ENCODE results near the gene HEATR5A.
A peak's percentile ranks its signal among the peaks of the same experiment; 100 is the strongest.
"Not testable (repeated sequence)": the region's sequence is repeated elsewhere in the genome, so short reads cannot be mapped to it uniquely, and the experiment has no call there.

HEATR5A gene

DNA sequence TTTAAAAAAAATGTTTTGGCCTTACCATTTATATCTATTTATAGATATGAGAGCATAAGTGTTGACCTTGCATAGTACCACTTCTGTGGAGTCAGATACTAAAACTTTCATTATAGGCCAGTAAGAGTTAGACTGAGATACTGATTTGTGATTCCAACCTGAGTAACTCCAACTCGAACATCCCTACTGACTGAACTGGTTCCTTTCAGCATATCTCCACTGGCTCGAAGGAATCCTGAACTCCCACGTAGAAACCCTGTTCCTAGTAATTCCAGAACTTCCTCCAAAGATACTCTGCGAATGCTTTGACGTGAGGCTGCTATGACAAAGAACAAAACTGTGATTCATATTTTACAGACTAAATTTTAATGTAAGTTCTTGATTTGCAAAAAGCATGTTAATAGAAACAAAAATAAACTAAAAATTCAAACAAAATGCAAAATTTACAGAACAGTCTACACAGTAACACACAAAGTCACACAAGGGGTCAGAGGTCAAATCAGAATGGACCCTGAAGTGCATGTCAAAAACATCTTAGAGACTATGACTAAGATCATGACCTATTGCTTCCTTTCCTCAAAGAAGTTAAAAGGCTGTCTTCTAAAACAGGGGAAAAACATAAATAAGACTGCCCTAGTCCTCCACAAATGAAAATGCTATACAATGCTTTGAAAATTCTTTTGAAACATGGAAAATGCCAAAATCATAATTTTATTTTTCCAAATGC, 31.5 kb downstream of the HEATR5A start:
- DNase-seq, result no peak

DNA sequence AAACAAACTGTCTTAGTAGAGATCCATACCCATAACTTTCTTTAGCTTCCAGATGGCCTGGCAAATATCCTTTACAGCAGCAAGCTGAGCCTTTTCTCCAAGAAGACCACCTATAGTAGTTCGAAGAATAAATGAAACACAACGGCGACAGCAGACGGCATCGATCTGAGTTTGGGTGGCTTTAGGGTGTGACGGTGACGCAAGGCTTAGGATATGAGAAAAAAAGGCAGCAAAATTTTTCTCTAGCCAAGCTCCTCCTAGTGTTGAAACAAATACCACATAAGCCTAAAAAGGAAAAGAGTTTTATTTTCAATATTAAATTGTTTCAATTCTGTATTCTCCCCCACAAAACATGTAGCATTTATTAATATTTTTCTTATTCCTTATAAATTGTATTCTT, 33.3 kb downstream of the HEATR5A start:
- DNase-seq, result no peak

DNA sequence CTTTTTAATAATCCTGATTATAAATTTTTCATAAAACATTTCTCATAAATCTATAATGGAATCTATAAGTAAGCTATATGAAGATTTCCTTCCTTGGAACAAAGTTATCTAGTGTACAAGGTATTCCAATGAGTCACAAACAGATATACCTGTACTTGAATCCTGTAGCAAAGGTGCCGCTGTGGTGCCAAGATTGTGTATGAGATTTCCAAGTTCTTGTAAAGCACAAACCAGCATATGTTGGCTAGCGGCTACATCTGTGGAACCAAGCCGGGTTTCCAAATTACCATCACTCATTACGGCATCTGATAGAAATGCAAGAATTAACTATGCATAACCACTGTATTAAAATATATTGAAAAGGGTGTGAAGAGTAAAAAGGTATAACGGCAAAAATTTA, 34.1 kb downstream of the HEATR5A start:
- no peak for DNase-seq

DNA sequence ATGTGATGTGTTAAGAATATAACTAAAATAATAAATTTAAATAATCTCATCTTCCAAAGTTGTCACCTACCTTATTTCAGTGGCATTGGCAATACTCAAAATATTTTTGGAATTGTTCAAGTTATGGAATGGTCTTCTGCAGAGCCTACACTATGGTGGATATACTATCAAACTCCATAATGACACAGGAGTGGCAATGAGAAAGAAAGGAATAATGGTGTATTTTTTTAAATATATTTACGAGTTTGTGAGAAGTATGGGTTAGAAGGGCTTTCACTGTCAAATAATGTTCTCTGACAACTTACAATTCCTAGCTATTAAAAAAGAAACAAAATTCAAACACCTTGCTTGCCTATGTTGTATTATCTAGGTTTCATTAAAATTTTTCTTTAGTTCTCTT, 38.1 kb downstream of the HEATR5A start:
- no peak for DNase-seq

DNA sequence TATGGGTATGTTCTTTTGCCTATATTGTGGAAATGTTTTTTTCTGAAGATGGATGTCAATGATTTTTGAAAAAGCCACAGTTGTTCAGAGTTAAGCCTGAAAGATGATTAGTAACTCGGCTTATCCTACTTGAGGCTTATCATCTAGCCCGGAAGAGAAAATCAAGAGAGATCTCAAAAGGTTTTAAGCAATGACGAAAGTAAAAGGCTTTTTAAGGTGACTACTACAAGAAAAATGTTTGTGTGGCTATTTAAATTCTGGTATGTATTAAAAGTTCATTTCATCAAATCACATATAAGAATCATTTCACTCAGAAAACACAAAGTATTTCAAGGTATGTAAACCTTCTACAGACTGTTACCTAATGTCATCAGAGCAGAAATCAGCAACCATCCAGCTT, 40.2 kb downstream of the HEATR5A start:
- no peak for DNase-seq

DNA sequence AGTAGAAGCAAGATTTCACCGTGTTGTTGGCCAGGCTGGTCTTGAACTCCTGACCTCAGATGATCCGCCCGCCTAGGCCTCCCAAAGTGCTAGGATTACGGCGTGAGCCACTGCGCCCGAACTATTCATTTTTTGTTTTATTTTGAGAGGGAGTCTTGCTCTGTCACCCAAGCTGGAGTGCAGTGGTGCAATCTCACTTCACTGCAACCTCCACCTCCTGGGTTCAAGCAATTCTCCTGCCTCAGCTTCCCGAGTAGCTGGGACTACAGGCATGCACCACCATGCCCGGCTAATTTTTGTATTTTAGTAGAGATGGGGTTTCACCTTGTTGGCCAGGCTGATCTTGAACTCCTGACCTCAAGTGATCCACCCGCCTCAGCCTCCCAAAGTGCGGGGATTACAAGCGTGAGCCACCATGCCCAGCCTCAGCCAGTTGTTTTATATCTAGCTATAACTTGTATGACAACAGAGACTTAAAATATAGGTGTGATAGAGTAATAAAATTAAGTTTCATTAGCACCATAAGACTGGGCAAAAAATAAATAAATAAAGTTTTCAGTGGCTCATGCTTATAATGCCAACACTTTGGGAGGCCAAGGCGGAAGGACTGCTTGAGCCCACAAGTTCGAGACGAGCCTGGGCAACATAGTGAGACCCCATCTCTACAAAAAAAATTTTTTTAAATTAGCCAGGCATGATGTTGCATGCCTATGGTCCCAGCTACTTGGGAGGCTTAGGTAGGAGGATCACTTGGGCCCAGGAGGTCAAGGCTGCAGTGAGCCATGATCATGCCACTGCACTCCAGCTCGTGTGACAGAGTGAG, 41.0 kb downstream of the HEATR5A start:
- DNase-seq, result not testable (repeated sequence)

DNA sequence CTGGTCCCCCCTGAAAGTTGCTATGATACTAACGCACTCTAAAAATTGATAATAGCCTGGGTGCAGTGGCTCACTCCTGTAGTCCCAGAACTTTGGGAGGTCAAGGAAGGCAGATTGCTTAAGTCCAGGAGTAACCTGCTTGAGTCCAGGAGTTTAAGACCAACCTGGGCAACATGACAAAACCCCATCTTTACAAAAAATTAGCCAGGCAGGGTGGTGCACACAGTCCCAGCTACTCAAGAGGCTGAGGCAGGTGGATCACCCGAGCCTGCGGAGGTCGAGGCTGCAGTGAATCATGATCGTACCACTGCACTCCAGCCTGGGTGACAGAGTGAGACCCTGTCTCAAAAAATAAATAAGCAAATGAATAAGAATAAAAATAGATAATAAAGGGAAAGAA, 42.9 kb downstream of the HEATR5A start:
- DNase-seq, result no peak

DNA sequence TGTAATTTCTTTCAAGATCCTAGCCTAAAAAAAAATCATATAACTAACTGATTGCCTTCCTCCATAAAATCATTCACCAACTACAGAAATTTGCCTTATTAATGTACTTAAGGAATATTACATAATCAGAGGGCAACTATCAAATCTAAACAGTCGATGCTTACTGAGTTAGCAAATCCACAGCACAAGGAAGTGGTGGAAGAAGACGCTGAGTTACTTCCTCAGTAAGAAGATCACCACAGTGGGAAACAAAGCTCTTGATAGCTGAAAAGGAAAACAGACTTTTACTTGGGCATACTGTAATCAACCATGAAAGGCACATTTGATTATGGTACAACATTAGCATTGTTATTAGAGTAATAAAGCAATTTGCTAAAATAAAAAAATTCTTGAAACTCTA, 48.7 kb downstream of the HEATR5A start:
- DNase-seq, result no peak

DNA sequence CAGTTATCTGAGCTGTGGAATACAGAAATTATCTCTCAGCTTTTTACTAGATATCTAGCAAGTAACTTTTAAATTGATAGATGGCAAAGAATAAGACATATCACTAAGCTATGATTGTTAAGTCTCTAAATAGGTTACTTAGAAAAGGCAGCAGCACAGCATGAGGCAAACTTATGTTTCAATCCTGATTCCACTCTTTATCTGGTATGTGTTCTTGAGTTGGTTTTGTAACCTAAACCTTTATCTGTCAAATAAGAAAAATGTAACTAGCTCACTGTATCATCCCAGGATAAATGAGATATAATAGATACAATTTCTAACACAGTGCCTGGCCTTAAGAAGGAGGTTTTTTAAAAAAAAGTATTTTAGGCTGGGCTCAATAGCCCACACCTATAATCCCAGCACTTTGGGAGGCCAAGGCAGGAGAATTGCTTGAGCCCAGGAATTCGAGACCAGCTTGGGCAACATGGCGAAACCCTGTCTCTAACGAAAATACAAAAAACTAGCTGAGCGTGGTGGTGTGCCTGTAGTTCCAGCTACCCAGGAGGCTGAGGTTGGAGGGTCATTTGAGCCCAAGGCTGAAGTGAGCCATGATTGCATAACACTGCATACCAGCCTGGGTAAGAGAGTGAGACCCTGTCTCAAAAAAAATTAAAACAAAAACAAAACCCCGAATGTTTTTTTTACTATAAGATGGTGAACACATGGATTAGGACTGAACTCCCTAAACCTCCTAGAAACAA, 56.8 kb downstream of the HEATR5A start:
- no peak for DNase-seq

DNA sequence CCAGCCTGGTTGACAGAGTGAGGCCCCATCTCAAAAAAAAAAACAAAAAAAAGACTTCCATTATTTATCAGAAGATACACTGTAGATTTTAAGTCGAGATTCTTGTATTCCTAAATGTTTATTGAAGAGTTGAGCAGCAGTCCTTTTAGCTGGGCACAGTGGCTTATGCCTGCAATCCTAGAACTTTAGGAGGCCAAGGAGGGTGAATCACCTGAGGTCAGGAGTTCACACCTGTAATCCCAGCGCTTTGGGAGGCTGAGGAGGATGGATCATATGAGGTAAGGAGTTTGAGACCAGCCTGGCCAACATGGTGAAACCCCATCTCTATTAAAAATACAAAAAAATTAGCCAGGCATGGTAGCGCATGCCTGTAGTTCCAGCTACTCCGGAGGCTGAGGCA, 57.6 kb downstream of the HEATR5A start:
- no peak for DNase-seq

DNA sequence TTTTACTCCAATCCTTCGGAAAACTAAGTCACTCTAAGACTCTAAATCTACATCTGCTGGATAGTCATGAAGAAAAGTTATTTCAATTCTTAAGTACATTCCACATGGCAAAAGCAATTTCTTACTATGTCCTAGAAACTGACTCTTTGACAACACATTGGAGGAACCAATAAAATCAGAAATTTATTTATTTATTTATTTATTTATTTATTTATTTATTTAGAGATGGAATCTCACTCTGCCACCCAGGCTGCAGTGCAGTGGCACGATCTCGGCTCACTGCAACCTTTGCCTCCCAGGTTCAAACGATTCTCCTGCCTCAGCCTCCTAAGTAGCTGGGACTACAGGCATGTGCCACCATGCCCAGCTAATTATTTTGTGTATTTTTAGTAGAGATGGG, 58.6 kb downstream of the HEATR5A start:
- not testable (repeated sequence) for DNase-seq

DNA sequence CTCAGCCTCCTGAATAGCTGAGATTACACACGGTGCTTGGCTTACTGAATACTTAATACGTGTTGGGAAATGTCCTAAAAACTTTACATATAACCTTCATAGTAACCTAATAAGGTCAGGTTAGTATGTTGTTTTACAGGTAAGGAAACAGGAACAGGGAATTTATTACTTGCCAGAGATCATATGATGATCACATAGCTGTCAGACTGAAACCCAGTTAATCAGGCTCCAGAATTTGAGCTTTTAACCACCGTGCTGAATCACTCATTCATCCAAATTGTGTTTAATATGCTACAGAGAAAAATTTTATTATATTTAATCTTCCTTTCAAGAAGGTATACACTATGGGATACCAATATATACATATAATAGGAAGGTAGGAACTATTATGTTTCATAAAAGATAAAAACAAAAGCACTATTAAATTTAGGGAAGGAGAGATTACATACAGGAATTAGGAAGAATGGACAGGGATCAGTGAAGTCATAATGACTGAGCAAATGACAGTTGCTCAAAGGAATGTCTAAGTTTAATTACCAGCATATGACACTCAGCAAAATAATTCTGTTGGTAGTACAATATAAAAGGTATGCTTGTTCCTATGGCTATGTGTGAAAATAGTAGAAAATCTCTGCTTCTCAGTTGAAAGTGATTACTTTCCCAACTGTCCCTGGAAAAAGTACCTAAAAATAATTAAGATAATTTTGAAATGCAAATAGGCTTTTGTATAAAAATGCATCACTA, 59.3 kb downstream of the HEATR5A start:
- DNase-seq, result no peak

DNA sequence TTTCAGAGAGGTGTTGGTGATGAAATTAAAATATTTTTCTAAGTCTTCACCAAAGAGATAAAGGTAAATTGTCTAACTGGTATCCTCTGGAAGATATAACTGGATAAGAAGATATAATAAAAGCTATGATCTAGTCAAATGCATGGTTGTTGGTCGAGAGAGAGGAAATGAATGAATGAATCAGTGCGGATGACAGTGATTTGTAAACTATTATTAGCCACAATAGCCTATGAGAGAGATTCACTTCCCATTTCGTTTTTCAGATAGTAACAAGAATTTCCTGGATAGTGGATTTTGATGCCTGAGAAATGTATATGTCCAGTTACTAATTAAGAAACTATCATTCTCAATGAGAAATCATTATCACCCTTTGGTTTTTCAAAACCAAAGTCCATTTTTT, 63.1 kb downstream of the HEATR5A start:
- no peak for DNase-seq

DNA sequence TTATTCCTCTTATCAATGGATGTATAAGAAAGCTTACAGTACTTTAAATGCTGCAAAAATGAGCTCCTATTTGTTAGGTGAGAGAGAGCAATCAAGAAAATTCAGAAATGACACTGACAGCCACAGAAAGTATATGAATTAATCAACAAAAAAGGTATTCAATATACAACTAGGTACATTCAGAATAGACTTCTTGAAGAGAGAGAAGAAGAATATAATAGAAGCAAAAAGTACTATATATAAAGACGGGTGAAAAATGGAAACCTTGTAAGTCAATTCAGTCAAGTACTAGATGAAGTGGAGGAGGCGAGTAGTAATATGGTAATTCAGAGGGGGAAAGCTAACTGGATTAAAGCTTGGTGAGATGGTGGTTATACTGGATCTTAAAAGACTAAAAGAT, 74.3 kb downstream of the HEATR5A start:
- DNase-seq, result no peak

DNA sequence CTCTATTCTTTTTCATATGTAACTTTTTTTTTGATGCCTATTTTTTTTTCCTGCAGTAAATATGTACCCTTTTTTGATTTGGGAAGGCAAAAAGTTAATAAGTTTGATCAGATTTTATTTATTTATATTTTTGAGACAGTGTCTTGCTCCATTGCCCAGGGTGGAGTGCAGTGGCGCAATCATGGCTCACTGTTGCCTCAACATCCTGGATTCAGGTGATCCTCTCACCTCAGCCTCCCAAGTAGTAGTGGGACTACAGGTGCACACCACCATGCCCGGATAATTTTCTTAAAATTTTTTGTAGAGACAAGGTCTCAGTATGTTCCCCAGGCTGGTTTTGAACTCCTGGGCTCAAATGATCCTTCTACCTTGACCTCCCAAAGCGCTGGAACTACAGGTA, 79.1 kb downstream of the HEATR5A start:
- no peak for DNase-seq

DNA sequence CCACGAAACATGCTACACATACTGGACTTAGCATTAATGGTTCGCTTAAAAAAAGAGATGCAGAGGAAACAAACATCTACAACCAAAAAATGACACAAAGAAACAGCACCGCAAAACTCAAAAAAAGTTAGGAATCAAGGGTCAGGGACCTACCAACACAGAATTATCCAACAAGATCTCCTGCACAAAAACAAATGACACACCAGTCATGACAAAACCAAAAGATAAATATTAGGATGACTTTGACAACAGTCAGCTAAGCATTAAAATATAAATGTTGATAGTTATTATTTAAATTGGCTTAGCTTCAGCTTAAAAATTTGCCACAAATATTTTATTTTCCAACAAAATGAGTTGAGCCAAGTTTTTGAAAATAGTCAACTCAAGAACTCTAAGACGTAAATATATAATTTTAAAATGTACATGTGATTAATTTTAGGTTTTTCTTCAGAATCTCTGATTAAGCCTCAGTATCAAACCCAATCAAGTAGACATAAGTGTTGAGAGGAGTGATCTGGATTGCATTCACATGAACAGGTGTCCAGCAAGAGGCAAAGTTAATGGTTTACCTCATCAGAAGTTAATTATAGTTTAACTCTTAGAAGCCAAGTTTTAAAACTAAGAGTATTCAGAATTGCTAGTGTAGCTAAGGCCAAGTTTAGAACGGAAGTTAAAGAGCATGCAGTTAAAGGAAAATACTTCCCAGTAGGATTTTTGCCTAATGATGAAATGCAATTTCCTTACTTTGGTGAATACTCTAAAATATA, 79.9 kb downstream of the HEATR5A start:
- no peak for DNase-seq

DNA sequence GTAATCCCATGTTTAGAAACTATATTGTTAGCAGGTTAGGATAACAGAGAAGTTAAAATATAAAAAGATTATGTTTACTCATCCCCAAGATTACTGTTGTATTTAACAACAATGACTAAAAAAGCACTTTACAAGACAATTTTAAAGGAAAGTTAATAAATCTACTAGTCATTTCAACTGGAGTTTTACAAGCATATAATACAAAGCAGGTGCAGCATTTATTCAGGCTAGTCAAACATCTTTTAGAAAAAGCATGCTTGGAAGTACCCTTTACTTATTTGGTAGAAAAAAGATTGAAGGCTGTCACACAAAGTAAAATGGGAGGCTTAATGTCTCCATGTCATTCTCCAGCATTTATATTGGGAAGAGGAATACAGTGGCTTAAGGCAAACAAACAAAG, 80.6 kb downstream of the HEATR5A start:
- DNase-seq, result no peak

DNA sequence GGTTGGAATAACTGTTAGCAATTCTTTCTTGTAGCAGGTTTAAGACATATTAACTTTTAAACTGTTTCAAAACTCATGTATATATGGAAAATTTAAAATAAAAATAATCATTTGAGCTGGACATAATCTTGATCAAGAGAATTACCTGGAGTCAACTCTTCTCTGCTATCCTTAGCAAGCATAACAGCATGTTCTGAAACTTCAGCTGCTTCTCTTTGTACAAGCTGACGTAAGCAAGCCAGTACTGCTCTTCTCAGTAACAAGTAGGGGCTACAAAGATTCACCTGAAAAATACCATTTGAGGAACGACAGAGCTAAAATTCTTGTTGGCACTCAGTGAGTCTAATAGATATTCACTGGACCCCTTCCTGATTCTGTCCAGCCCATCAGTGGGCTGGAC, 83.0 kb downstream of the HEATR5A start:
- no peak for DNase-seq

DNA sequence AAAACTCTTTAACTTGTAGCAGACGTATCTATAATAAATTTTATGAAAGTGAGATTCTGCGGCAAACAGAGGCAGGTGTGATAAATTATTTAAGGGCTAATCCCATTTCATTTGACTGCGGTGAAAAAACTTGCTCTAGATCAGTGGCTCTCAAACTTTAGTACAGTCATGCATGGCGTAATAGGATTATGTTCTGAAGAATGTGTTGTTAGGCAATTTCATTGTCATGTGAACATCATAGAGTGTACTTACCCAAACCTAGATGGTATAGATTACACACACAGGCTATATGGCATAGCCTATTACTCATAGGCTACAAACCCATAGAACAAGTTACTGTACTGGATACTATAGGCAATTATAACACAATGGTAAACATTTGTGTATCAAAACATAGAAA, 83.7 kb downstream of the HEATR5A start:
- no peak for DNase-seq

DNA sequence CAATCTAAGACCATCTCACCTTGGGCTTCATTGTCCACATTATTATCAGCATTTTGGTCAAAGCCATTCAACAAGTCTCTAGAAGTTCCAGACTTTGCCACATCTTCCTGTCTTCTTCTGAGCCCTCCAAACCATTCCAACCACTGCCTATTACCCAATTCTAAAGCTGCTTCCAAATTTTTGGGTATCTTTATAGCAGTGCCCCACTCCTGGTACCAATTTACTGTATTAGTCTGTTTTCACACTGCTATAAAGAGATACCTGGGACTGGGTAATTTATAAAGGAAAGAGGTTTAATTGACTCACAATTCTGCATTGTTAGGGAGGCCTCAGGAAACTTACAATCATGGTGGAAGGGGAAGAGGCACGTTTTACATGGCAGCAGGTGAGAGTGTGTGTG, 89.0 kb downstream of the HEATR5A start:
- not testable (repeated sequence) for DNase-seq

DNA sequence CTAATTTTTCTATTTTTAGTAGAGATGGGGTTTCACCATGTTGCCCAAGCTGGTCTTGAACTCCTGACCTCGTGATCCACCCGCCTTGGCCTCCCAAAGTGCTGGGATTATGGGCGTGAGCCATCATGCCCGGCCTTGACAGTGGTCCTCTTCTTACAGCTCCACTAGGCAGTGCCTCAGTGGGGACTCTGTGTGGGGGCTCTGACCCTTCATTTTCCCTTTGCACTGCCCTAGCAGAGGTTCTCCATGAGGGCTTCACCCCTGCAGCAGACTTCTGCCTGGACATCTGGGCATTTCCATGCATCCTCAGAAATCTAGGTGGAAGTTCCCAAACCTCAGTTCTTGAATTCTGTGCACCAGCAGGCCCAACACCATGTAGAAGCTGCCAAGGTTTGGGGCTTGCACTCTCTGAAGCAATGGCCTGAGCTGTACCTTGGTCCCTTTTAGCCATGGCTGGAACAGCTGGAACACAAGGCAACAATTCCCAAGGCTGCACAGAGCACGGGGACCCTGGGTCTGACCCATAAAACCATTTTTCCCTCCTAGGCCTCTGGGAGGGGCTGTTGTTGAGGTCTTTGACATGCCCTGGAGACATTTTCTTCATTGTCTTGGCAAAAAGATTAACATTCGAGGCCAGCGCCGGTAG, 90.4 kb downstream of the HEATR5A start:
- DNase-seq, result not testable (repeated sequence)

DNA sequence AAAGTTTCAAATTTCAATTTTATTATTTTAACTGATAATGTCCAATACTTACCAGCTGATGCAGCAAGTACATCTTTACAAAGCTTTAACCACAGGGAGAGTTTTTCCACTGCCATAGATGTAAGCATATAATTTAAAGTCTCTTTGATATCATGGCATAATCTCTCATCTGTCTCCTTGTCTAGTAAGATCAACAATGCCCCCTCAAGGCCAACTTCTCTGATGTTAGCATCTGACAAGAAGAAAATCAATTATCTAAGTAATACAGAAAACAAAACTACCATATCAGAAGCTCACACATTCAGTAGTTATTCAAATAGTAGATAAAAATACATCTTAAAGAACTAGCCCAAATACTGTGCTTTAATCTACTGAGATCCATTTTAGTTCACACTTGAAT, 94.2 kb downstream of the HEATR5A start:
- peak in 3 of 6 experiments; percentile 13 to 20 (median 13) for DNase-seq
